ENCODE data around the gene NUP205. TPM values are rescaled to one million over a fixed set of nuclear protein-coding genes. Genes with fewer than 3 reads are reported as not detected.

NUP205 gene
- total RNA-seq, 1 experiment from 2014 or later = 171 TPM

GRCh38 chr7:135557455-135558336 lies at the start of gene NUP205 (continued):
- TF ChIP-seq HMGXB4 (CRISPR knock-in tag; IDR thresholded peaks at IDR 0.05) (peak; percentile 9; the same call in 1 of the 2 replicates), ZNF425 (CRISPR knock-in tag; conservative IDR thresholded peaks at IDR 0.05) (no peak), ZNF317 (CRISPR knock-in tag; IDR thresholded peaks at IDR 0.05; ENCODE audit: borderline replicate concordance, low read depth) (no peak), E2F5 (CRISPR knock-in tag; IDR thresholded peaks at IDR 0.05) (peak; percentile 76; the same call in 1 of the 2 replicates), ELF4 (CRISPR knock-in tag; IDR thresholded peaks at IDR 0.05; ENCODE audit: low read depth) (no peak), GRHL2 (CRISPR knock-in tag; IDR thresholded peaks at IDR 0.05; ENCODE audit: insufficient replicate concordance, severe bottlenecking) (no peak), USF2 (CRISPR knock-in tag; IDR thresholded peaks at IDR 0.05) (no peak; the same call in 1 of the 2 replicates), FOXJ3 (CRISPR knock-in tag; IDR thresholded peaks at IDR 0.05; ENCODE audit: borderline replicate concordance) (no peak), MLX (CRISPR knock-in tag; IDR thresholded peaks at IDR 0.05) (no peak), PRRX2 (CRISPR knock-in tag; IDR thresholded peaks at IDR 0.05) (no peak), FOXP1 (CRISPR knock-in tag; IDR thresholded peaks at IDR 0.05; ENCODE audit: borderline replicate concordance) (peak; percentile 68; the same call in 1 of the 2 replicates), SMAD4 (CRISPR knock-in tag; IDR thresholded peaks at IDR 0.05) (no peak), PRDM15 (CRISPR knock-in tag; IDR thresholded peaks at IDR 0.05) (no peak), RELA (CRISPR knock-in tag; IDR thresholded peaks at IDR 0.05; ENCODE audit: borderline replicate concordance) (no peak), CREM (CRISPR knock-in tag; IDR thresholded peaks at IDR 0.05) (peak; percentile 46), IRF2 (CRISPR knock-in tag; IDR thresholded peaks at IDR 0.05; ENCODE audit: borderline replicate concordance, low read depth) (no peak), JAZF1 (CRISPR knock-in tag; IDR thresholded peaks at IDR 0.05) (no peak), OVOL2 (CRISPR knock-in tag; IDR thresholded peaks at IDR 0.05; ENCODE audit: borderline replicate concordance) (no peak), GABPB1 (CRISPR knock-in tag; IDR thresholded peaks at IDR 0.05) (peak; percentile 53; the same call in 1 of the 2 replicates), SMAD3 (CRISPR knock-in tag; IDR thresholded peaks at IDR 0.05; ENCODE audit: borderline replicate concordance) (peak; percentile 64; the same call in 1 of the 2 replicates), ZNF423 (CRISPR knock-in tag; IDR thresholded peaks at IDR 0.05) (no peak), E2F4 (CRISPR knock-in tag; IDR thresholded peaks at IDR 0.05; ENCODE audit: borderline replicate concordance, low read depth) (no peak), CBFB (CRISPR knock-in tag; IDR thresholded peaks at IDR 0.05; ENCODE audit: low read depth) (no peak), KAT7 (CRISPR knock-in tag; IDR thresholded peaks at IDR 0.05; ENCODE audit: borderline replicate concordance) (0 out of 2 replicates have a peak, but pooled peaks have one; percentile 61), NR1H2 (CRISPR knock-in tag; IDR thresholded peaks at IDR 0.05) (no peak), MYBL2 (CRISPR knock-in tag; IDR thresholded peaks at IDR 0.05) (no peak)

All from WTC11 (cell line).